Astrocyte of the spinal cord (primary cell): ENCODE results near the gene ALG12.
A peak's percentile ranks its signal among the peaks of the same experiment; 100 is the strongest.

Experiments
- DNase-seq: peaks from one replicate; pipeline ENCODE4 v3.0.0; 2011; ENCODE audit warnings: low read depth, low spot score
- H3K4me3 ChIP-seq: 2 replicates; pipeline ENCODE4 v1.5.1; 2011; ENCODE audit warnings: low read depth, mild to moderate bottlenecking, low read length, moderate library complexity
- CTCF ChIP-seq: IDR thresholded peaks from 2 replicates; pipeline ENCODE4 v1.5.1; 2012; ENCODE audit warnings: low read depth, mild to moderate bottlenecking, low read length, inconsistent platforms
- in situ Hi-C: cut with HindIII; loops from 2 replicates; pipeline ENCODE4 v1.10.0; 2017; ENCODE audit warnings: low sequenced_read_pairs

The ALG12 gene

GRCh38 chr22:49917974-49918910 is at the start of gene ALG12, which contains the start of gene CRELD2:
ALG12 (minus strand) TSS chr22:49918438; CDS start chr22:49913765, 4,673 bp downstream.
CRELD2 (plus strand) TSS chr22:49918634; CDS start chr22:49918770, 136 bp downstream.
- DNase-seq = peak; percentile 98
- TF ChIP-seq CTCF = no peak
- H3K4me3 ChIP-seq = peak within 1 kb of the TSS; percentile 73
- in situ Hi-C loops = no loop called here

DNA sequence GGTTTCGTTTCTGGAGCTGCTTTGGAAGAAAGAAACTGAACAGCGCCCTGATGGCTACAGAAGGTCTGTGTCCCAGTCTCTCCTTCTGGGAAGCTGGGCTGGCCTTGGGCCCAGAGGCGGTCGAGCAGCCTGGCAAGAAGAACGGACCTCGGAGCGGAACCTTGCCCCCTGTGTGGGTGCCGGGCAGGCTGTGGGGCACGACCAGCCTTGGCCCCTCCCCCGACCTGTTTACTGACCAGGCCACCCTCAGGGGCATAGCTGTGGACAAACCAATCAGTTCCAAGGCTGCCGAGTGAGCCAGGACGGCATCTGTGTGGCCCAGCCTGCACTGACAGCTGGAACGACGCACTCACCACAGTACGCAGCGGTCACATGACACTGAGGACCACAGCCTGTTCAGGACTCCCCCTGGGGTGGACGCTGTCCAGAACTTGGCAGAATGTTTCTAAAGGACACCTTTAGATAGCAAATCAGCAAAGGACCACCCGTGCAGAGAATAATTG is 49.5 kb upstream of the ALG12 start:
- H3K4me3 ChIP-seq = no peak overlapping the region
- in situ Hi-C loops = no loop called here
- no peak for DNase-seq
- TF ChIP-seq CTCF = no peak

GRCh38 chr22:49966774-49967705 is 48.8 kb upstream of the ALG12 start:
- in situ Hi-C loops = no loop called here

DNA sequence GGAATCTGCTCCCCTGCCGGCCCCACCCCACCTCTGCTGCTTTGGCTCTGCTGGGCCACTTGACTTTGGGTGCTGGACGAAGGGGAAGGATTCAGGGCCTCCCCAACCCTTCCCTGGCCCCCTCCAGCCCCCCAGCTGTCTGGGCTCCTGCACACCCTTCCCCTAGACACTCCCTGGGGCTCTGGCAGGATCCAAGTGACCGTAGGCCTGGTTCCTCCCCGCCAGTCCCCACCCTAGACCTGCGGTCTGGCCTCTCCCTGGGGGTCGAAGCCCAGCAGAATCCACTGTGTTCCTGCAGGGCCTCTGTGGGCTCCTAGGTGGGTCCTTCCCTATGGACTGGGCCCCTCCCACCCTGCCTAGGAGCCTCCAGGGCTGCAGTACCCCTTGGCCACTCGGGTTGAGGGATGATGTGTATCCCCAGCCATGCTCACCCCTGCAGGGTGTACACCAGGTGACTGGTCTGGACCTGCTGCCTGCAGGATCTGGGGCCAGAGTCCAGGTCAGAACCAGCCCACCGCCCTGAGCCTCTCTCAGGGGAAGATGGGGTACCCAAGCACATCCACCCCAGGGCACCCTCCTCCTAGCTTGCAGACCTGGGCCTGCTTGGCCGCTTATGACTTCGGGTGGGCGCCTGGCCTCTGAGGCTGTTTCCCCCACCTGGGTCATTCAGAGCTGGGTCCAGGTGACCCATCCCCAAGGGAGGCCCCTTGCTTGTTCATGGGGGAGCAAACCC is 48.0 kb upstream of the ALG12 start:
- no peak for DNase-seq
- in situ Hi-C loops = no loop called here
- H3K4me3 ChIP-seq = no peak overlapping the region
- TF ChIP-seq CTCF = no peak

More at GRCh38 chr22:49966774-49967705, 48.8 kb upstream of the ALG12 start:
- H3K4me3 ChIP-seq = no peak overlapping the region
- no peak for TF ChIP-seq CTCF
- DNase-seq = no peak

GRCh38 chr22:49965091-49966040 is 47.1 kb upstream of the ALG12 start:
- DNase-seq = no peak
- in situ Hi-C loops = no loop called here

More at GRCh38 chr22:49965091-49966040, 47.1 kb upstream of the ALG12 start:
- no peak for TF ChIP-seq CTCF
- no peak overlapping the region for H3K4me3 ChIP-seq
